ENCODE measurements around the gene ACVR1B.
A peak's percentile ranks its signal among the peaks of the same experiment; 100 is the strongest.
"Not testable (repeated sequence)": the region's sequence is repeated elsewhere in the genome, so short reads cannot be mapped to it uniquely, and the experiment has no call there.

The ACVR1B gene

DNA sequence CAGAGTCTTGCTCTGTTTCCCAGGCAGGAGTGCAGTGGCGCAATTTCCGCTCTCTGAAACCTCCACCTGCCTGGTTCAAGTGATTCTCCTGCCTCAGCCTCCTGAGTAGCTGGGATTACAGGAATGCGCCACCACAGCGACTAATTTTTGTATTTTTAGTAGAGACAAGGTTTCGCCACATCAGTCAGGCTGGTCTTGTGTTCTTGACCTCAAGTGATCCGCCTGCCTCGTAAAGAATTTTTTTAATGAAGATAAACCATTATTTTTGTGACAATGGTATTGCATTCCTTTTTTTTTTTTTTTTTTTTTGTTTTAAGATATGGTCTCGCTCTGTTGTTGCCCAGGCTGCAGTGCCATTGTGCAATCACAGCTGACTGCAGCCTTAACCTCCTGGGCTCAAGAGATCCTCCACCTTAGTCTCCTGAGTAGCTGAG, 25.8 kb downstream of the ACVR1B start:
- Histone ChIP-seq H3K36me3 (replicated peaks; ENCODE audit: insufficient read depth, low read length) (no peaks in the 10 kb centered on the region), H3K27me3 (replicated peaks; ENCODE audit: insufficient read depth, low read length) (peaks cover 13% of the 10 kb centered on the region; the same call in 1 of the 2 replicates), H3K79me2 (ENCODE audit: low read length) (no peaks in the 10 kb centered on the region), H3K4me2 (ENCODE audit: low read depth, low read length) (no peak overlapping the region), H3F3A (ENCODE audit: insufficient read depth, low read length) (no peaks in the 10 kb centered on the region), H3K9me2 (replicated peaks; ENCODE audit: insufficient read depth, low read length) (no peaks in the 10 kb centered on the region), H3K4me3 (ENCODE audit: low read length) (no peak overlapping the region), H3K9me3 (replicated peaks; ENCODE audit: insufficient read depth, low read length) (no peaks in the 10 kb centered on the region), H4K20me1 (ENCODE audit: insufficient read depth, low read length) (no peaks in the 10 kb centered on the region), H2AFZ (ENCODE audit: low read length) (no peak overlapping the region), H3K4me1 (ENCODE audit: low read length) (peaks cover 2% of the 10 kb centered on the region; the same call in 1 of the 2 replicates), H3K27ac (ENCODE audit: low read length) (no peak overlapping the region), H3K9ac (ENCODE audit: low read length) (no peak overlapping the region)
- DNase-seq: no peak
- TF ChIP-seq, protein P1, sequence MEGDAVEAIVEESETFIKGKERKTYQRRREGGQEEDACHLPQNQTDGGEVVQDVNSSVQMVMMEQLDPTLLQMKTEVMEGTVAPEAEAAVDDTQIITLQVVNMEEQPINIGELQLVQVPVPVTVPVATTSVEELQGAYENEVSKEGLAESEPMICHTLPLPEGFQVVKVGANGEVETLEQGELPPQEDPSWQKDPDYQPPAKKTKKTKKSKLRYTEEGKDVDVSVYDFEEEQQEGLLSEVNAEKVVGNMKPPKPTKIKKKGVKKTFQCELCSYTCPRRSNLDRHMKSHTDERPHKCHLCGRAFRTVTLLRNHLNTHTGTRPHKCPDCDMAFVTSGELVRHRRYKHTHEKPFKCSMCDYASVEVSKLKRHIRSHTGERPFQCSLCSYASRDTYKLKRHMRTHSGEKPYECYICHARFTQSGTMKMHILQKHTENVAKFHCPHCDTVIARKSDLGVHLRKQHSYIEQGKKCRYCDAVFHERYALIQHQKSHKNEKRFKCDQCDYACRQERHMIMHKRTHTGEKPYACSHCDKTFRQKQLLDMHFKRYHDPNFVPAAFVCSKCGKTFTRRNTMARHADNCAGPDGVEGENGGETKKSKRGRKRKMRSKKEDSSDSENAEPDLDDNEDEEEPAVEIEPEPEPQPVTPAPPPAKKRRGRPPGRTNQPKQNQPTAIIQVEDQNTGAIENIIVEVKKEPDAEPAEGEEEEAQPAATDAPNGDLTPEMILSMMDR (IDR thresholded peaks at IDR 0.05; ENCODE audit: low read length): no peak
- TF ChIP-seq EZH2 (optimal IDR thresholded peaks at IDR 0.05; ENCODE audit: low read depth, low read length): no peak

DNA sequence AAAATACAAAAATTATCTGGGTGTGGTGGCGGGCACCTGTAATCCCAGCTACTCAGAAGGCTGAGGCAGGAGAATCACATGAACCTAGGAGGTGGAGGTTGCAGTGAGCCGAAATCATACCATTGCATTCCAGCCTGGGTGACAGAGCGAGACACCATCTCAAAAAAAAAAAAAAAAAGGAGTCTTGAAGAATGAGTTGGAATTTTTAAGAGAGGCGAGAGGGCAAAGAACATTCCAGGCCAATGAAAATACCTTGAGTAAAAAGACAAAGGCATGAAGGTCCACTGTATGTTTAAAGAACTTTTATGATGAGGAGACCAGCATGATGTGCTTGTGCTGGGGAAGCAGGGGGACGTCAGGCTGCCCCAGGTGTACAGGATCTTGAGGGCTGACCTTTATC, 27.8 kb downstream of the ACVR1B start:
- not testable (repeated sequence) for H3K4me1 ChIP-seq (ENCODE audit: low read length); H3K79me2 ChIP-seq (ENCODE audit: low read length); H3K9ac ChIP-seq (ENCODE audit: low read length); H4K20me1 ChIP-seq (ENCODE audit: insufficient read depth, low read length); H3K36me3 ChIP-seq (replicated peaks; ENCODE audit: insufficient read depth, low read length); H2AFZ ChIP-seq (ENCODE audit: low read length); H3K27ac ChIP-seq (ENCODE audit: low read length); H3K9me3 ChIP-seq (replicated peaks; ENCODE audit: insufficient read depth, low read length); H3K4me3 ChIP-seq (ENCODE audit: low read length); H3K9me2 ChIP-seq (replicated peaks; ENCODE audit: insufficient read depth, low read length); H3F3A ChIP-seq (ENCODE audit: insufficient read depth, low read length); DNase-seq; H3K4me2 ChIP-seq (ENCODE audit: low read depth, low read length); H3K27me3 ChIP-seq (replicated peaks; ENCODE audit: insufficient read depth, low read length)

DNA sequence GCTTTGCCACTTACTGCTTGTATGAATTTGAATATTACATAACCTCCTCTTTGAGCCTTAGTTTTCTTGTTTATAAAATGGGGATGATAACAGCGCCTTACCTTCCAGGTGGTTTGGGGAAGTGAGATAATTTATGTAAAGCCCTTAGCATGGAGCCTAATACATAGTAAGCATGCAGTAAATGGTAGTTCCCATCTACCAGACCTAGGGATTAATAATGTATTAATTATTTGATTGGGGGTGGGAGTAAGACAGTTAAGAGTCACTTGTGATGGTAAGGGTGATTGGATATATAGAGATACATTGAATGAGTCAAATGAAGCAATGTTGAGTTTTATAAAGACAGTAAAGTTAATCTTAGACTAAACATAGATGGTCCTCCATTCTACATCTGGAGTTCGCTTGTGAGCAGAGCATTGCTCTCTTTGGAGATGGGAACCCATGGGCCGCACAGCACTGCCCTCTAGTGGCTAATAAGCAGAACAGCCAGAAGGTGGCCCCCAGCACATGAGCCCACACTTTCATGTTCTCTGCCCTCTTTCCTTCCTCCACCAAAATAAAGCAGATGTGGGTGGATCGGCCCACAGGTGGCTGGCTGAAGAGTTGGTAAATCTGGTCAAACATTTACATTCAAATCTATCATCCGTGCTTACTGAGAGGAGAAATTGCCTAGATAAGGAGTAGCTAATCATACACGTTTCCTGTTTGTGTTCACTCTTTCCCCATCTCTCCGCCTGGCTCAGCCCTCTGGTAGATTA, 28.7 kb downstream of the ACVR1B start:
- Histone ChIP-seq H3K9me3 (replicated peaks; ENCODE audit: insufficient read depth, low read length) (no peaks in the 10 kb centered on the region), H3K27me3 (replicated peaks; ENCODE audit: insufficient read depth, low read length) (no peaks in the 10 kb centered on the region), H3K9ac (ENCODE audit: low read length) (no peak overlapping the region), H3F3A (ENCODE audit: insufficient read depth, low read length) (no peaks in the 10 kb centered on the region), H3K4me3 (ENCODE audit: low read length) (no peak overlapping the region), H3K27ac (ENCODE audit: low read length) (no peak overlapping the region), H3K4me2 (ENCODE audit: low read depth, low read length) (no peak overlapping the region), H3K4me1 (ENCODE audit: low read length) (no peaks in the 10 kb centered on the region), H3K9me2 (replicated peaks; ENCODE audit: insufficient read depth, low read length) (no peaks in the 10 kb centered on the region), H2AFZ (ENCODE audit: low read length) (no peak overlapping the region), H4K20me1 (ENCODE audit: insufficient read depth, low read length) (no peaks in the 10 kb centered on the region), H3K79me2 (ENCODE audit: low read length) (no peaks in the 10 kb centered on the region), H3K36me3 (replicated peaks; ENCODE audit: insufficient read depth, low read length) (no peaks in the 10 kb centered on the region)
- TF ChIP-seq EZH2 (optimal IDR thresholded peaks at IDR 0.05; ENCODE audit: low read depth, low read length): no peak
- TF ChIP-seq EZH2phosphoT487 (IDR thresholded peaks at IDR 0.05; ENCODE audit: low read length): no peak
- TF ChIP-seq, protein P1 (IDR thresholded peaks at IDR 0.05; ENCODE audit: low read length): peak; percentile 95
- peak; percentile 61 for DNase-seq

DNA sequence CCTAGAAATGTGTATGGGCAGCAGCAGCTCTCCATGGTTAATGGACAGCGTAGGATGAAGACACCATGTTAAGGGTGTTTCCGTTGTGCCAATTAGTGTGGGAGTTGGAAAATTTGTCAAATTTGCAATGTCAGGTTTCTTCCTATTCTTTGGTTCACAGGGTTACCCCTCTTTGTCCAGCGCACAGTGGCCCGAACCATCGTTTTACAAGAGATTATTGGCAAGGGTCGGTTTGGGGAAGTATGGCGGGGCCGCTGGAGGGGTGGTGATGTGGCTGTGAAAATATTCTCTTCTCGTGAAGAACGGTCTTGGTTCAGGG, 29.3 kb downstream of the ACVR1B start:
- Histone ChIP-seq H3K36me3 (replicated peaks; ENCODE audit: insufficient read depth, low read length) (no peaks in the 10 kb centered on the region), H3K4me2 (ENCODE audit: low read depth, low read length) (no peak overlapping the region), H3K9me3 (replicated peaks; ENCODE audit: insufficient read depth, low read length) (no peaks in the 10 kb centered on the region), H2AFZ (ENCODE audit: low read length) (no peak overlapping the region), H3K27ac (ENCODE audit: low read length) (no peak overlapping the region), H3K9ac (ENCODE audit: low read length) (no peak overlapping the region), H3K79me2 (ENCODE audit: low read length) (no peaks in the 10 kb centered on the region), H3K4me1 (ENCODE audit: low read length) (no peaks in the 10 kb centered on the region), H4K20me1 (ENCODE audit: insufficient read depth, low read length) (no peaks in the 10 kb centered on the region), H3K4me3 (ENCODE audit: low read length) (no peak overlapping the region), H3K27me3 (replicated peaks; ENCODE audit: insufficient read depth, low read length) (no peaks in the 10 kb centered on the region), H3F3A (ENCODE audit: insufficient read depth, low read length) (no peaks in the 10 kb centered on the region), H3K9me2 (replicated peaks; ENCODE audit: insufficient read depth, low read length) (no peaks in the 10 kb centered on the region)
- DNase-seq: no peak
- TF ChIP-seq EZH2phosphoT487 (IDR thresholded peaks at IDR 0.05; ENCODE audit: low read length) (no peak), EZH2 (optimal IDR thresholded peaks at IDR 0.05; ENCODE audit: low read depth, low read length) (no peak)
- TF ChIP-seq, protein P1 (IDR thresholded peaks at IDR 0.05; ENCODE audit: low read length): no peak

Measured in MM.1S (cell line).